ENCODE results near the gene C14orf39. TPM values are rescaled to one million over a fixed set of nuclear protein-coding genes. Genes with fewer than 3 reads are reported as not detected.
"Not testable (repeated sequence)": the region's sequence is repeated elsewhere in the genome, so short reads cannot be mapped to it uniquely, and the experiment has no call there.

The C14orf39 gene
- total RNA-seq, 1 donor: under 0.01 TPM

GRCh38 chr14:60430276-60430675 lies 55.6 kb downstream of the C14orf39 start:
- no peak for DNase-seq (ENCODE audit: low read depth)
- TF ChIP-seq CTCF (IDR thresholded peaks at IDR 0.05; ENCODE audit: insufficient read depth, low read depth, low read length): no peak
- H3K4me3 ChIP-seq (ENCODE audit: low read depth, low read length): no peak overlapping the region

DNA sequence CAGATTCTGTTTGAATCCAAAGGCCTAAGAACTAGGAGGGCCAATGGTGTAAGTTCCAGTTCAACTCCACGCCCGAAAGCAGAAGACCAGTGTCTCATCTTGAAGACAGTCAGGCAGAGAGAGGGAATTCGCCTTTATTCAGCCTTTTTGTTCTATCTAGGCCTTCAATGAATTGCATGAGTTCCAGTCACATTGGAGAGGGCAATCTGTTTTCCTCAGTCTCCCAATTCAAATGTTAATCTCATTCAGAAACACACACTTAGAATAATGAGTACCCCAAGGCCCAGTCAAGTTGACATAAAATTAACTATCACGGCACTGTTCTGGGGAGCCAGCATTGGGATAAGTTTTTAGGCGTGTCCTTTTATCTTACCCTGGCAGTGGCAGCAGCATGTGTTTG lies 65.8 kb downstream of the C14orf39 start:
- DNase-seq (ENCODE audit: low read depth): no peak
- no peak for TF ChIP-seq CTCF (IDR thresholded peaks at IDR 0.05; ENCODE audit: insufficient read depth, low read depth, low read length)
- H3K4me3 ChIP-seq (ENCODE audit: low read depth, low read length): no peak overlapping the region

DNA sequence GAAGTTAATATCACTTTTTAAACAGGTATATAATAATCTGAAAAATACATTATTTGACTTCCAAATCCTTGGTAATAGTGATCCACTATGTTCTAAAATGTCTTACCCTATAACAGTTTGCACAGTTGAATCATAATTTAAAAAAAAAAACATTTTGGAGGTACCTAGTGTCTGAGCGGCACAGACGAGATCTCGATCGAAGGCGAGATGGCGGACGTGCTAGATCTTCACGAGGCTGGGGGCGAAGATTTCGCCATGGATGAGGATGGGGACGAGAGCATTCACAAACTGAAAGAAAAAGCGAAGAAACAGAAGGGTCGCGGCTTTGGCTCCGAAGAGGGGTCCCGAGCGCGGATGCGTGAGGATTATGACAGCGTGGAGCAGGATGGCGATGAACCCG lies 88.3 kb downstream of the C14orf39 start:
- H3K4me3 ChIP-seq (ENCODE audit: low read depth, low read length); DNase-seq (ENCODE audit: low read depth): not testable (repeated sequence)

DNA sequence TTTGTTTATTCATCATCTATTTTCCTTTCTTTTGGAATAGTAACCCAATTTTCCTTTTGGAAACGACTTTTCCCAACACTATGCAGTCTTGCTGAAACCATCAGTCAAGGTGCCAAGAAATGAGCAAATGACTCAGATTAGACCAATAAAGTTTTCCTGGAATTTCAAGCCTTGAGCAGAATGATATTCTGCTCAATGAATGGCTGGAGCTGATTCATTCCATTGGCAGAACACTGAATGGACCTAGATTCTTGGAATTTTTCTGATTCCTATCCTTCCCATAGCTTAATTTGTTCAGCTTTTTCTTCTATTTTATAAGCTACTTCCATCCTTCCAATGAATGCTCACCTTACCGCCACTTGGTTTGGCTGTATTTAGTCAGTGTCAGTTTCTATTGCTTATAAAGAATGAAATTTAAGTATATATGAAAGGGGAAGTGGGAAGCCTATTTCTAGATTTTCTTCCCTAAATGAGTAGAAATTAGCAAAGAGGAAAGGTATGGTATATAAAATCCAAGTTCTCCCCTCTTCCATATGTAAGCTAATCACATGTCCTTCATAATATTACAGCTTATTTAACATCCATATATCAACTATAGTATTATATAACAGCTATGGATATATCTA lies 89.0 kb downstream of the C14orf39 start:
- TF ChIP-seq CTCF (IDR thresholded peaks at IDR 0.05; ENCODE audit: insufficient read depth, low read depth, low read length): no peak
- DNase-seq (ENCODE audit: low read depth): no peak
- H3K4me3 ChIP-seq (ENCODE audit: low read depth, low read length): no peak overlapping the region

Other genes starting within 250 kb of the C14orf39 start
- 20.6 and 22.5 TPM in 2 replicates for gene PPM1A, start 236.8 kb downstream of the C14orf39 start, total RNA-seq
- gene SIX6, start 23.1 kb upstream of the C14orf39 start, total RNA-seq: not detected in 2 replicates
- under 0.01 and 0.64 TPM in 2 replicates for gene SIX1, start 163.4 kb upstream of the C14orf39 start, total RNA-seq
- 8.7 and 14.7 TPM in 2 replicates for gene SIX4, start 238.3 kb upstream of the C14orf39 start, total RNA-seq
- 59.3 and 71.7 TPM in 2 replicates for gene MNAT1, start 248.7 kb upstream of the C14orf39 start, total RNA-seq